Natural killer cell (primary cell): Measurements from ENCODE around the gene CUL3. TPM values are rescaled to one million over a fixed set of nuclear protein-coding genes. Genes with fewer than 3 reads are reported as not detected.
A peak's percentile ranks its signal among the peaks of the same experiment; 100 is the strongest.

ENCODE experiments used
- ATAC-seq, 3 donors: fragments of 150-1000 bp in 2 of 3; fragments of 200-7000 bp in 1 of 3; cut with Tn5 transposase; 1 replicate in 1 of 3; 2 replicates in 2 of 3; pipeline ENCODE4 v1.10.0; 2021; ENCODE audit warnings: mild to moderate bottlenecking in 2 of 3, moderate library complexity in 2 of 3
- DNase-seq, 2 donors: peaks; one replicate each; pipeline versions ENCODE4 v3.0.0 to v3.0.0-alpha.2; 2013 to 2021; ENCODE audit warnings: mixed read lengths in 1 of 2
- H3K27ac ChIP-seq: one replicate; pipeline ENCODE4 v1.5.1; 2013; ENCODE audit warnings: mild to moderate bottlenecking, low read length
- H3K27me3 ChIP-seq: one replicate; pipeline ENCODE4 v1.6.1; 2013; ENCODE audit warnings: low read length; ENCODE audit not compliant: control insufficient read depth, insufficient read depth
- H3K36me3 ChIP-seq: one replicate; pipeline ENCODE4 v1.6.1; 2013; ENCODE audit warnings: low read length; ENCODE audit not compliant: control insufficient read depth, insufficient read depth
- H3K4me1 ChIP-seq: one replicate; pipeline ENCODE4 v1.6.1; 2013; ENCODE audit warnings: low read length; ENCODE audit not compliant: control insufficient read depth, insufficient read depth
- H3K4me3 ChIP-seq: one replicate; pipeline ENCODE4 v1.5.1; 2013; ENCODE audit warnings: low read length
- H3K9me3 ChIP-seq: one replicate; pipeline ENCODE4 v1.6.1; 2013; ENCODE audit warnings: low read length; ENCODE audit not compliant: control insufficient read depth, insufficient read depth
- H3K27ac Mint-ChIP-seq, 2 donors: one replicate each; pipeline ENCODE4 v1.8.0; 2022; ENCODE audit warnings: mild to moderate bottlenecking in 2 of 2, mixed read lengths in 2 of 2, moderate library complexity in 1 of 2
- H3K27me3 Mint-ChIP-seq, 2 donors: one replicate each; pipeline ENCODE4 v1.8.0; 2022; ENCODE audit warnings: low read depth in 2 of 2, mixed read lengths in 2 of 2
- H3K36me3 Mint-ChIP-seq: one replicate; pipeline ENCODE4 v1.8.0; 2022; ENCODE audit warnings: mixed read lengths
- H3K4me1 Mint-ChIP-seq, 2 donors: one replicate each; pipeline ENCODE4 v1.8.0; 2022; ENCODE audit warnings: mixed read lengths in 2 of 2
- H3K4me3 Mint-ChIP-seq: one replicate; pipeline ENCODE4 v1.8.0; 2022; ENCODE audit warnings: mild to moderate bottlenecking, moderate library complexity, mixed read lengths
- H3K9me3 Mint-ChIP-seq, 2 donors: one replicate each; pipeline ENCODE4 v1.8.0; 2022; ENCODE audit warnings: mixed read lengths in 2 of 2
- CTCF ChIP-seq: fragments of 200-600 bp; IDR thresholded peaks from one replicate; pipeline ENCODE4 v1.8.0; 2022; ENCODE audit warnings: antibody characterized with exemption
- WGBS: methylation state at CpG from one replicate; pipeline ENCODE4 v1.1.7; 2013; ENCODE audit warnings: missing lambda C conversion rate; ENCODE audit not compliant: insufficient coverage; 5-methylcytosine and 5-hydroxymethylcytosine counted together
- intact Hi-C: fragments of 100-400 bp; cut with micrococcal nuclease; formaldehyde crosslinking; loops from one replicate; pipeline ENCODE4 v1.14.2; 2022
- total RNA-seq, 4 donors: library from RNA; stranded (reverse); fragments of 120-200 nt in 1 of 4; gene quantifications; one replicate each; pipeline versions ENCODE4 v1.2.3 to v1.2.4, GENCODE V29; 2013 to 2022

Gene CUL3
- total RNA-seq, 3 donors from 2014 or later (not counting 1 experiment from before 2014, with no cell fraction given) = 102 to 125 (median 115) TPM

GRCh38 chr2:224577541-224577940 lies 7.6 kb downstream of the CUL3 start:
- WGBS = 86% methylated on average over 2 of the region's 2 CpGs
- no peaks in the 10 kb centered on the region for H3K27me3 ChIP-seq
- DNase-seq = no peak

GRCh38 chr2:224576088-224576715 lies 9.0 kb downstream of the CUL3 start:
- WGBS = 21% methylated on average over 4 of the region's 5 CpGs

More at GRCh38 chr2:224577541-224577940, 7.6 kb downstream of the CUL3 start:
- Histone ChIP-seq H3K4me3 (no peak overlapping the region), H3K9me3 (no peaks in the 10 kb centered on the region), H3K27ac (no peak overlapping the region), H3K4me1 (peaks cover 36% of the 10 kb centered on the region), H3K36me3 (no peaks in the 10 kb centered on the region)
- no peaks in the 10 kb centered on the region for H3K27me3 Mint-ChIP-seq
- H3K27ac Mint-ChIP-seq = peak overlapping the region; percentile 46 to 86
- intact Hi-C loops = loop anchor here (2.0 kb wide), 1 partner anchor 55 kb away; no protein-coding TSS in a partner anchor
- TF ChIP-seq CTCF = no peak
- no peaks in the 10 kb centered on the region for H3K9me3 Mint-ChIP-seq
- ATAC-seq = peak in 1 of 3 donors; percentile 30
- no peaks in the 10 kb centered on the region for H3K36me3 Mint-ChIP-seq
- peaks cover 70 to 72% of the 10 kb centered on the region in 2 donors for H3K4me1 Mint-ChIP-seq
- H3K4me3 Mint-ChIP-seq = no peak overlapping the region

GRCh38 chr2:224574423-224575084 lies 10.6 kb downstream of the CUL3 start:
- ATAC-seq = peak; percentile 42 to 68 (median 58)
- H3K4me1 Mint-ChIP-seq = peaks cover 78 to 80% of the 10 kb centered on the region in 2 donors
- Histone ChIP-seq H3K27me3 (no peaks in the 10 kb centered on the region), H3K4me3 (no peak overlapping the region), H3K27ac (no peak overlapping the region), H3K4me1 (peaks cover 24% of the 10 kb centered on the region), H3K36me3 (no peaks in the 10 kb centered on the region), H3K9me3 (no peaks in the 10 kb centered on the region)
- H3K27me3 Mint-ChIP-seq = no peaks in the 10 kb centered on the region
- TF ChIP-seq CTCF = no peak
- peak overlapping the region; percentile 62 to 86 for H3K27ac Mint-ChIP-seq
- no peaks in the 10 kb centered on the region for H3K36me3 Mint-ChIP-seq
- intact Hi-C loops = no loop called here
- H3K4me3 Mint-ChIP-seq = peak overlapping the region; percentile 58
- H3K9me3 Mint-ChIP-seq = no peaks in the 10 kb centered on the region
- DNase-seq = peak in 1 of 2 donors; percentile 17
- no CpG with 5 or more reads among the region's 3 CpGs for WGBS

More at GRCh38 chr2:224576088-224576715, 9.0 kb downstream of the CUL3 start:
- TF ChIP-seq CTCF = no peak
- Histone ChIP-seq H3K9me3 (no peaks in the 10 kb centered on the region), H3K27ac (peak overlapping the region; percentile 61), H3K36me3 (no peaks in the 10 kb centered on the region), H3K4me3 (no peak overlapping the region), H3K4me1 (peaks cover 30% of the 10 kb centered on the region), H3K27me3 (no peaks in the 10 kb centered on the region)
- peak; percentile 68 to 74 (median 73) for ATAC-seq
- no peaks in the 10 kb centered on the region for H3K9me3 Mint-ChIP-seq
- DNase-seq = peak in 1 of 2 donors; percentile 20
- H3K27me3 Mint-ChIP-seq = no peaks in the 10 kb centered on the region
- H3K4me1 Mint-ChIP-seq = peaks cover 82 to 84% of the 10 kb centered on the region in 2 donors
- H3K36me3 Mint-ChIP-seq = no peaks in the 10 kb centered on the region
- H3K4me3 Mint-ChIP-seq = peak overlapping the region; percentile 58
- peak overlapping the region; percentile 62 to 86 for H3K27ac Mint-ChIP-seq
- intact Hi-C loops = loop anchor here (1.0 to 2.0 kb wide), 2 partner anchors 8 to 53 kb away; no protein-coding TSS in a partner anchor
